Femur (tissue), 1 donor: ENCODE data around the gene SPRED1.

Source experiments
- DNase-seq: peaks from one replicate; pipeline ENCODE4 v3.0.0-alpha.2; 2017

Gene SPRED1

DNA sequence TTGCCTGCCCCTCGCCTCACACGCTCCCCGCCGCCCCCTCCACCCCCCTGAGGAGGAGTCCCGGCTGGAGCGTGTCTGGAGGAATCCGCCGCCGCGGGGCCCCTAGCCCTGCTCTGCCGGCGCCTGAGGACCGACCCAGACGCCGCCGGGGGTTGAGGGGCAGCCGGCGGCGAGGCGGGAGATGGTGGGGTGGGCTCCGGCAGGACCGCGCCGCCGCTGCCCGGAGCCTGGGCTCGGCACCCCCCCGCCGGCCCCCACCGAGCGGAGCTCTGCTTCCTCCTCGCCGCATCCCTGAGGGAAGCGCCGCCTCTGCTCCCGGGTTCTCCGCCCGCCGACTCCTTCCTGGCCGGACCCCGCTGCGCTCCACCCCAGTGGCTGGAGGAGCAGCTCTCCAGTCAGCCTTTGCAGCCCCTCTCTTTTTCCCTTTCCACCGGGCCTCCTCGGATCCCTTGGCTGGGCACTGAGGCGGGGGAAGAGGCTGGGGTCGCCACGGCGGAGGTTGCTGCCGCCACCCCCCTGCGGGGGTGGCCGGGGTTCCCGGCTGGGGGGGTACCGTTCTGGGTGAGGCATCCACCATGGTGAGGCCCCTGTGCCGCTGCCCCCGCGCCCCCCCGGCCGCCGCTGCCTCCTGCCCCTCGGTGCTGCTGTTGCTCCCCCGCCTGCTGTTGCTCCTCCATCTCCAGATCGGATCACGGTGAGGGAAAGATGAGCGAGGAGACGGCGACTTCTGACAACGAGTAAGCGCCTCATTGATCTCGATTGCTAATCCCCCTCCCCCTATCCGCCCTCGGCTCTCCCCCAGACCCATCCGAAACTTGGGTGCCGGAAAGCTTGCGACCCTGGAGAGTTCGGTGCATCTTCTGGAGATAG is at the start of gene SPRED1:
Gene SPRED1, plus strand, starts transcription at position 356 of the 870 bp plus-strand sequence. Its CDS starts 350 bp downstream, at position 706.
- DNase-seq: peak; percentile 86

GRCh38 chr15:38205526-38206272 is 46.9 kb upstream of the SPRED1 start:
- DNase-seq: no peak

DNA sequence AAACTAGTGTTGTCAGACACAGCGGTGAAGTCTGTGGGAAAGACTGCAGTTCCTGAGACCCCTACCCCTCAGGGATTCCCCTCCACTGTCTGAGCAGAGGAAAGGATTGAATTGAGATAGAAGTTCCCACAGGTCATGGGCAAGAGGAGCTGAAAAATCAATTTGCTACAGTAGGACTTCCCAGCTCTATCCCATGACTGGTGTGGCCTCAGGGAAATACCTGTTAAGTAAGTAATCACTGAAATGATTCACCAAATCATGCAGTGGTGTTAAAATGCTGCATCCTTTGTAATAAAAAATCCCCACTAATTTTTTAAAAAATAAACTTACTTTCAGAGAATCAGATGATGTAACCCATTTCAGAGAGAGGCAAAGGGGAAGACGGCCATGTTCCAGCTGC is 45.0 kb upstream of the SPRED1 start:
- no peak for DNase-seq

DNA sequence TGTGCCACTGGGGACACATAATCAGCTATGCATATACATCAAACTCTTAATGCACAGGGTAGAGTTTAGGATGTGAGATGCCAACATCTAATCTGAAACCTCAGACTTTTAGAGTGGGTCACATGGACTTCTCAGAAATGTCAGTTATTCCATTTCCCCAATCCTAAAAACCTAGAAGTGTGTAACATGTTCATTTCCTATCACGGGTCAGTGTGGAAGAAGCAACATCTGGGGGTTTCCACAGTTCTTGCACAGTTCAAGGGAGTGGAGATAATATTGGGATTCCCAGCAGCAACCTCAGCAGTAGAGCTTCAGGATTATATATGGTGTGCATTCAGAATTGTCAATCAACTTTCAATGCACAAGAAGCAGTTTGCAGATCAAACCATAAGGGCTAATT is 44.4 kb upstream of the SPRED1 start:
- DNase-seq: no peak

GRCh38 chr15:38208779-38209178 is 43.9 kb upstream of the SPRED1 start:
- DNase-seq: no peak

DNA sequence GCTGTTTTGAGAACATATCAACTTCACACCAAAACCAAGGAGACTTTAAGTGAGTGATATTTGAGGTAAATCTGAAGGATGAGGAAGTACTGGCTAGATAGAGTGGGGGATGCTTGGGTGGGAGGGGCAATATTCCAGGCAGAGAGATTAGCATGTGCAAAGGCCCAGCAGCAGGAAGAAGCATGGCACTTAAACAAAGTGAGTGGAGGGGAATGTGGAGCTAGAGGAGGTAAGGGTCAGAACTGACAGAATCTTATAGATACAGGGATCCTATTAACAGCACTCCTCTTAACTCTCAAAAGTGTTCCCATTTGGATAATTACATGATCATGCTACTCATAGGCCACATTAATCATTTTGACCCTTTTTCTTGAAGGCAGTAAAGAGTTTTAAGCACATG is 41.4 kb upstream of the SPRED1 start:
- DNase-seq: no peak

GRCh38 chr15:38211811-38212210 is 40.8 kb upstream of the SPRED1 start:
- no peak for DNase-seq

DNA sequence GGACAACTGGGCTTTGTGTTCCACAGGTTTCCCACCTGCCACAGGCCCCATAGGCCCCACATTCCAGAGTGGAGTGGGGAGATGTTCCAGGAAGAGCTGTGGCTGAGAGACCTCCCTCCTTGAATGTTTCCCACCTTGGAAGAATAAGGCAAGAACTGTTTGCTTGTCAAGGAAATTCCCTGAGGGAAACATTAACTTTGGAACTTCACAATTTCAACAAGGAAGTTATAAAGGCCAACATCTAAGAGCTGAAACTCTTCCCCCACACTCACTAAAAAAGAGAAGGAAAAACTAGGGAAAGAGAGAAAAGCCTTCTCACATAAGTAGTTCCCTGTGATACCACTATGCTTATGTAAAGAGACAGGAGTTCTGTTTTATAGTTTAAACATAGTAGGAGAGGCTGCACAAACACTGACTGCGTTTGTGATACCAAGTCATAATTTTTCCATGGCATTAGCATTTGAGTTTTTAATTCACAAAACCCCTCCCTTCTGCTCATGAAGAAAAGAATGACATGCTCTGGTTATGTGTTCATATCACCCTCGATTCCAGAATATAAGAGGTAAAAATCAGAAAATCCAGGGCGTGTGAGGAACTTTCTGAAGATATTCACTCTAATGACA is 39.8 kb upstream of the SPRED1 start:
- no peak for DNase-seq

GRCh38 chr15:38213356-38213755 is 39.3 kb upstream of the SPRED1 start:
- DNase-seq: no peak

- DNase-seq: no peak
Measured at GRCh38 chr15:38215707-38216106, 36.9 kb upstream of the SPRED1 start.

DNA sequence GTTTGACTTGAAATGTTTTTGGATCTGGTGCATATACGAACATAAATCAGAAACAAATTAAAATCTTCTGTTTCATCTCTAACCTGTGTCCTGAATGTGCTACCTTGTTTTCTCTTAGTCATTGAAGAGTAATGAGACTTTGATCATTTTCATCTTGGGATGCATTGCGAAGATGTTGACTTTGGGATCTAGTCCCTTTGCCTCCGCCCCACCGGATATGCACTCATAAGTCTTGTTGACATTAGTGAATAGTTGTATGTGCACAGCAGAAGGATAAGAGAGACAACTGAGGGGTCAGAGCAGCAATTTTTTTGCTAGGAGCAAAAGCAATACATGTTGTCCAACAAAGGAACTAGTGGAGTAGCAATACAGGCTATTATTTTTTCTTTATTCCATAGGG is 35.9 kb upstream of the SPRED1 start:
- DNase-seq: no peak

DNA sequence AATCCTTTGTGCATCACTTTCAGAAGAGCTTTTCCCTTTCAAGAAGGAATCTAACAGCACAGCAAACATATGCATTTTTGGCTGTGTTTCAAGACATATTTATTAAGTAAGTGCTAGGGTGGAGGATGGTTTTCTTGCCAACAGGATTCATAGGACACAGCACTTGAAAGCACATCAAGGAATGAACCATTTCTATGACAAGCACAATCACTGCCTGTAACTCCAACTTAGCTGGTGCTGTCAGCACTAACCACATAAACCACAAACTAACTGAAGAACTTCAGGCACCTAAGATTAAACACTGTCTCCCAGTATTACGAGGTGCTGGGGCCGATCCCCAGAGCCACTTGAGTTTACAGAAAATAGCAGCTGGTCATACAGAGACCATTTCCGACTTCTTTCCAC is 35.4 kb upstream of the SPRED1 start:
- DNase-seq: peak; percentile 42

- no peak for DNase-seq
Measured at GRCh38 chr15:38217788-38218609, 34.6 kb upstream of the SPRED1 start.

DNA sequence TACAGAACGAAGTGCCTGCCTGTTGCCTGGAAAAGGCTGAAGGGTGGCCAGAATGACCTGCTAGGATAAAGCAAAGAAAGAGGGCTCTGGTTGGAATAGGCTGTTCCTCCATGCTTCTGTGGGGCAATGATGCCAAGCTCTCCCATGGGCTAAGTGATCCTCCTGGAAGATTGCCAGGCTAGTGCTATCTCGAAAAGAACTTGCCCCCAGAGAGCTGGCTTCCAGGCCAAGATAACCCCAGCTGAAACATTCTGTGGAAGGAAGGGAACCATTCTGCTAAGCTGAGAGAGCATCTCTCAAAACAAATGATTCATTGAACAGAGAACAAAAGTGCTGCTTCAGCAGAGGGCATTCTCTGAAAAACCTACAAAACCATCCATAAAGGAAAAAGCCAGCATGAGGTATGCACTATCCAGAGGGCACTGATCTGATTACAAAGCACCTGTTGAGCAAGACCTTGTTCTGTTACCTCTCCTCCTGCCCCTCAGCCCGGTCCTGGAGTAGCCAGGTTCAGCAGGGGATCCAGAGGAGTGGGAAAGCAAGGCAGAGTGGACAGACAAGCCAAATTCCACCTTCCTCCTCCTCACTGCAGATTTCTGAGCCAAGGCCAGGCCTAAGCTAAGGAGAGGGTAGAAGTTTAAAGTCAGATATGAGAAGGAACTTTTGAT is 31.9 kb upstream of the SPRED1 start:
- no peak for DNase-seq

DNA sequence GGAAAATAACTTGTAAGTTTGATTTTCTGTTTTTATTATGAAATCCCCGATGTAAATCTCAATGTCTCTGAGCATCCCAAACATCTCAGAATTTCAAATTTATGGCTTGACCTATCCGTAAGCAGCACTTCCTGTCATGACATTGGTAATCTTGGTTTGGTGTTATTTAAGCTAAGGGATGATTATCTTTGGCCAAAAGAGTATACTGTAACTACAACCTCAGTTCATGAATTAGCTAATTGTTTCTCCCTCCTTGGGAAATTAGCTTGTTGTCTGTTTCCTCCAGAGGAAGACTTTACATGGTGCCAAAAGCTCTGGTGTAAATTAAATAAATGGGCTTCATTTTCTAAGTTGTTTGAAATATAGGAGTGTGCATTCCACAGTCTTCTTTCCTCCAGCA is 28.1 kb upstream of the SPRED1 start:
- DNase-seq: no peak

- no peak for DNase-seq
Measured at GRCh38 chr15:38225381-38225780, 27.3 kb upstream of the SPRED1 start.

DNA sequence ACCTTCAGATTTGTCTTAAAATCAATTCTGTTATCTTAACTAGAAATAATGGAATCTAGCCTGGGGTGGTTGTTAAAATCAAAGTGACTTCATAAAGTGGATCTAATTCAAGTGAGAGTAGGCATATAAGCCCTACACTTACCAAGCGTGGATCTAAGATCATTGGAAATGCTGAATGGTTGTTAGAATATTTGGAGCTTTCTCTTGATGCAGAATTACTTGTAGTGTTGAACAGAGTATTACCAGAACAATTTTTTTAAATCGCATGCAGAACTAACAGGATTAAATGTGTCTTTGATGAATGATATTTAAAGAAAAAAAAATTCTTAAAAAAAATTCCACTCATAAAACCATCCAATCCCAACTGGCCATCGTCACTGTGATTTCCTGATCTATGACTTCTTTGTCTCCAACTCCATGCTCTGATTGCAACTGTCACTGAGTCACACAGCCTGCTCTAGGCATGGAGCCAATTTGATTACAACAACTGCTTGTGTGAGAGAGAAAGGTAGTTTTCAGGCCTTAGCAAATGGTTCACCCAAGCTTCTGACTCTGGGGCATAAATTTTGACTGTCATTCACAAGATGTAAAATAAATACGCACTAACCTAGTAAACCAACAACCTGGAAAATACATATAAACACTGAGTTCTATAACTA is 25.9 kb upstream of the SPRED1 start:
- peak; percentile 44 for DNase-seq

DNA sequence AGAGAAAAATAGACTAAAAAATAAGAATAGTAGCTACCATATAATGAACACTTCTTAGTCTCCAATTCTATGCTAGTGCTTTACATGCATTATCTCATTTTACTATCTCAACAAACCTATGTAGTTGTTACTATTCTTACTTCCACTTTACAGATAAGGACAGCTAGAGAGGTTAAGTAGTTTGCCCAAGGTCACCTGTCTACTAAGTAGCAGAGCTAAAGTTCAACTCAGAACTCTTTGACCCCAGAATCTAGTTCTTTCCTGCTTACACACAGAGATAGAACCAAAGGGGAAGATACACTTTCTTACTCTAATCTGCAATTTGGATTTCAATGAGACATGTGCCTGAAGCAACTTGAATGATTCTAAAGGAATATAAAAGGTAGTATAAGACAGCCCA is 24.7 kb upstream of the SPRED1 start:
- DNase-seq: no peak

DNA sequence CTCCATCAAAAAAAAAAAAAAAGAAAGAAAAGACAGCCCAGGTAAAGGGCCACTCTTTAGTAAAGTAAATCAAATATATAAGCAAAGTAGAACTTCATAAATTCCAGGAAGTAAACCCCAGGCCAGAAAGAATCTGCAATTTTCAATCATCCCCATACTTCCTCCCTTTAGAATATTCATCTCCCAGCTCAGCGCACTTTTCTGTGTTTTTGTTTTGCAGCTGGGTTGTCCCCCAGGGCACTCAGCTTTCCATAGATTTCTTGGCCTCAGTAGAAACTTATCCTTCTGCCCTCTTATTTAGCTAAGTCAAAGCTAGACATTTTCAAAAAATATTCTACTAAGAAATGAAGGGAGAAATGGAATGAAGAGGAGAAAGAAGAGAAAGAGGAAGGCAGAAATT is 24.0 kb upstream of the SPRED1 start:
- DNase-seq: no peak

DNA sequence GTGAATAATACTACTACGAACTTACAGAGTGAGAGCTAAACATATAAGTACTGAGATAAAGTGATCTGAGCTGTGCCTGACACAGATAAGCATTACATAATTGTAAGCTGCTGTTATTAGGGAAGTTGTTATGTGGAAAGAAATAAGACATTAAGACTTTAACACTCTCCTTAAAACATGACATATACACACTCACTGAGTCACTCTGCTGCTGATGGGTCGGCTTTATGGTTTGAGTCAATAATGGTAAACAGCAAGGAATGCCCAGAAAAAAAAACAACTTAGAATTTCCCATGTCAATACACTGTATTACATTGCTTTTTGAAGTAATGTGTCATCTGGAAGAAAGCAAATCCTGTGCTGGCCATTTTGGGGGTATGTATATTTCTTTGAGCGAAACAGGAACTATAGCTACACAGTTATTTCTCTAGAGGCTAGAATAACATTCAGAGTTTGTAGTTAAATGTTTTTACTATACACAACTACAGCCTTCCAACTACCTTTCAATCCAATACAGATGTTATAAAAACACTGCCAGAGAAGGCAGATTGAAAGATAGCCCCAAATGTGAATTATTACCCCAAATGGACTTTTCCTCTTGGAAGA is 22.8 kb upstream of the SPRED1 start:
- DNase-seq: no peak

- no peak for DNase-seq
Measured at GRCh38 chr15:38231436-38231835, 21.2 kb upstream of the SPRED1 start.
